ENCODE results near the gene GCLC. TPM values are rescaled to one million over a fixed set of nuclear protein-coding genes. Genes with fewer than 3 reads are reported as not detected.
A peak's percentile ranks its signal among the peaks of the same experiment; 100 is the strongest.

The GCLC gene
- polyA plus RNA-seq, 3 donors = 6.4 to 15.7 (median 10.1) TPM

GRCh38 chr6:53593001-53593488, 48.1 kb upstream of the GCLC start:
- Histone ChIP-seq H3K4me3 (replicated peaks in 1 of 3; ENCODE audit: low read depth in 2 of 3, low read length in 3 of 3) (peak overlapping the region in 2 of 3 experiments; percentile 16 to 33), H3K79me2 (ENCODE audit: insufficient read depth, low read length) (no peaks in the 10 kb centered on the region), H3K36me3 (replicated peaks in 1 of 2; ENCODE audit: control insufficient read depth in 1 of 2, insufficient read depth in 2 of 2, low read length in 2 of 2) (no peaks in the 10 kb centered on the region), H2AFZ (ENCODE audit: insufficient read depth, low read depth, low read length, poor library complexity, severe bottlenecking) (no peak overlapping the region), H3K4me2 (replicated peaks; ENCODE audit: extremely low read depth, low read length, poor library complexity, severe bottlenecking) (peak overlapping the region; percentile 66), H3K9ac (ENCODE audit: insufficient read depth, low read length, poor library complexity, severe bottlenecking) (no peak overlapping the region), H3K27ac (ENCODE audit: low read depth in 1 of 2, low read length in 2 of 2) (peak overlapping the region in 1 of 2 donors; percentile 73), H3K27me3 (ENCODE audit: control insufficient read depth in 2 of 2, insufficient read depth in 2 of 2, low read length in 2 of 2) (no peaks in the 10 kb centered on the region), H3K4me1 (ENCODE audit: control insufficient read depth in 1 of 2, insufficient read depth in 2 of 2, low read length in 2 of 2) (peaks cover 21 to 24% of the 10 kb centered on the region in 2 donors), H4K20me1 (ENCODE audit: insufficient read depth, low read length) (no peaks in the 10 kb centered on the region), H3K9me3 (replicated peaks in 1 of 2; ENCODE audit: control insufficient read depth in 1 of 2, insufficient read depth in 1 of 2, low read length in 2 of 2) (peaks cover 0 to 3% of the 10 kb centered on the region in 2 donors)
- peaks cover 17% of the 10 kb centered on the region for H3K4me1 Mint-ChIP-seq
- intact Hi-C loops (cut with micrococcal nuclease) = loop anchor here in 1 of 2 donors (5.0 kb wide), 1 partner anchor 46 kb away; the partner anchor contains the start of gene GCLC
- H3K4me3 Mint-ChIP-seq = peak overlapping the region in 1 of 2 donors; percentile 79
- no peak for TF ChIP-seq CTCF (IDR thresholded peaks at IDR 0.05)
- no CpG with 5 or more reads among the region's 2 CpGs for WGBS (ENCODE audit: insufficient coverage)
- peaks cover 0 to 8% (median 7%) of the 10 kb centered on the region in 7 donors for H3K9me3 Mint-ChIP-seq
- H3K27me3 Mint-ChIP-seq (ENCODE audit: low read depth in 3 of 3) = no peaks in the 10 kb centered on the region
- peaks cover 0 to 1% of the 10 kb centered on the region in 2 donors for H3K36me3 Mint-ChIP-seq
- DNase-seq = peak; percentile 42 to 60 (median 48)
- peak overlapping the region; percentile 9 to 89 (median 79) for H3K27ac Mint-ChIP-seq

- H3K27ac ChIP-seq (ENCODE audit: low read depth in 1 of 2, low read length in 2 of 2) = no peak overlapping the region
- H3K9me3 ChIP-seq (replicated peaks in 1 of 2; ENCODE audit: control insufficient read depth in 1 of 2, insufficient read depth in 1 of 2, low read length in 2 of 2) = no peaks in the 10 kb centered on the region
- H3K36me3 ChIP-seq (replicated peaks in 1 of 2; ENCODE audit: control insufficient read depth in 1 of 2, insufficient read depth in 2 of 2, low read length in 2 of 2) = no peaks in the 10 kb centered on the region
- no peaks in the 10 kb centered on the region for H3K79me2 ChIP-seq (ENCODE audit: insufficient read depth, low read length)
- Mint-ChIP-seq H3K36me3 (peaks cover 0 to 1% of the 10 kb centered on the region in 2 donors), H3K27ac (no peak overlapping the region), H3K9me3 (peaks cover 0 to 2% (median 0%) of the 10 kb centered on the region in 7 donors), H3K4me3 (no peak overlapping the region), H3K4me1 (peaks cover 17% of the 10 kb centered on the region), H3K27me3 (ENCODE audit: low read depth in 3 of 3) (no peaks in the 10 kb centered on the region)
- no peak overlapping the region for H3K4me2 ChIP-seq (replicated peaks; ENCODE audit: extremely low read depth, low read length, poor library complexity, severe bottlenecking)
- no peak for TF ChIP-seq CTCF (IDR thresholded peaks at IDR 0.05)
- intact Hi-C loops (cut with micrococcal nuclease) = loop anchor here in 1 of 2 donors (5.0 kb wide), 1 partner anchor 45 kb away; the partner anchor contains the start of gene GCLC
- DNase-seq = no peak
- no peaks in the 10 kb centered on the region for H3K27me3 ChIP-seq (ENCODE audit: control insufficient read depth in 2 of 2, insufficient read depth in 2 of 2, low read length in 2 of 2)
- no peak overlapping the region for H3K9ac ChIP-seq (ENCODE audit: insufficient read depth, low read length, poor library complexity, severe bottlenecking)
- H2AFZ ChIP-seq (ENCODE audit: insufficient read depth, low read depth, low read length, poor library complexity, severe bottlenecking) = no peak overlapping the region
- H3K4me3 ChIP-seq (replicated peaks in 1 of 3; ENCODE audit: low read depth in 2 of 3, low read length in 3 of 3) = no peak overlapping the region
- peaks cover 21 to 24% of the 10 kb centered on the region in 2 donors for H3K4me1 ChIP-seq (ENCODE audit: control insufficient read depth in 1 of 2, insufficient read depth in 2 of 2, low read length in 2 of 2)
- no peaks in the 10 kb centered on the region for H4K20me1 ChIP-seq (ENCODE audit: insufficient read depth, low read length)
Observed at GRCh38 chr6:53591873-53592272, 47.0 kb upstream of the GCLC start.
